Lung (tissue), 12 donors: ENCODE measurements around the gene DTNB. TPM values are rescaled to one million over a fixed set of nuclear protein-coding genes. Genes with fewer than 3 reads are reported as not detected.

Source experiments
- ATAC-seq: fragments of 200-7000 bp; cut with Tn5 transposase; one replicate; pipeline ENCODE4 v1.9.1; 2020; ENCODE audit warnings: moderate number of reproducible peaks; ENCODE audit not compliant: insufficient read depth, low FRiP score
- DNase-seq, 3 donors: peaks; one replicate each; pipeline ENCODE4 v3.0.0-alpha.2; 2013 to 2017
- H3K27ac ChIP-seq, 2 donors: one replicate each; pipeline ENCODE4 v1.5.1; 2013; ENCODE audit warnings: mild to moderate bottlenecking in 2 of 2, moderate library complexity in 2 of 2, control low read depth in 1 of 2, inconsistent platforms in 1 of 2, low read depth in 1 of 2, low read length in 1 of 2
- H3K27me3 ChIP-seq, 3 donors: one replicate each; pipeline ENCODE4 v1.5.1; 2013; ENCODE audit warnings: low read length in 2 of 3; ENCODE audit not compliant: control insufficient read depth in 3 of 3, insufficient read depth in 3 of 3
- H3K36me3 ChIP-seq, 4 donors: one replicate each; pipeline ENCODE4 v1.5.1; 2013; ENCODE audit warnings: low read length in 4 of 4, mild to moderate bottlenecking in 1 of 4, moderate library complexity in 1 of 4; ENCODE audit not compliant: control insufficient read depth in 4 of 4, insufficient read depth in 4 of 4
- H3K4me1 ChIP-seq, 5 donors: one replicate each; pipeline ENCODE4 v1.5.1; 2013; ENCODE audit warnings: low read length in 5 of 5, mild to moderate bottlenecking in 2 of 5, moderate library complexity in 1 of 5; ENCODE audit not compliant: control insufficient read depth in 5 of 5, insufficient read depth in 5 of 5
- H3K4me3 ChIP-seq: one replicate; pipeline ENCODE4 v1.5.1; 2013; ENCODE audit warnings: mild to moderate bottlenecking, control low read depth, moderate library complexity
- H3K9ac ChIP-seq, 2 donors: one replicate each; pipeline ENCODE4 v1.5.1; 2013; ENCODE audit warnings: low read length in 2 of 2, control low read depth in 1 of 2; ENCODE audit not compliant: insufficient read depth in 1 of 2
- H3K9me3 ChIP-seq, 4 donors: one replicate each; pipeline ENCODE4 v1.5.1; 2013; ENCODE audit warnings: low read length in 3 of 4, mild to moderate bottlenecking in 1 of 4, moderate library complexity in 1 of 4; ENCODE audit not compliant: control insufficient read depth in 4 of 4, insufficient read depth in 3 of 4
- CTCF ChIP-seq: IDR thresholded peaks from 2 replicates; pipeline ENCODE4 v1.5.1; 2012; ENCODE audit warnings: mild to moderate bottlenecking; ENCODE audit errors: control extremely low read depth, extremely low read depth
- WGBS, 2 donors: extraction: QIAGEN DNeasy Blood & Tissue Kit; methylation state at CpG; one replicate each; pipeline ENCODE4 v1.1.7; 2013; 5-methylcytosine and 5-hydroxymethylcytosine counted together
- polyA plus RNA-seq, 2 donors: library from polyadenylated mRNA; stranded (reverse); fragments of 200-250 nt; gene quantifications; one replicate each; pipeline ENCODE4 v1.2.1, GENCODE V29; 2013
- total RNA-seq, 2 donors: library from RNA; depleted of rRNA in 1 of 2; stranded (reverse); fragments of >200 nt in 1 of 2; gene quantifications; one replicate each; pipeline ENCODE4 v1.2.1, GENCODE V29; 2014 to 2021
- donor health status: control.
- donor health status: control.
- donor health status: Bipolar disorder and iron deficiency.
- donor health status: healthy.
- donor health status: DM: yes; HTN: yes; CAD: no.

The DTNB gene
- total and polyA plus RNA-seq, 4 donors, result 10.1 to 35.2 (median 20.4) TPM

GRCh38 chr2:25336383-25336841 is 337.0 kb downstream of the DTNB start:
- Histone ChIP-seq H3K4me3 (no peak overlapping the region), H3K36me3 (peaks cover 0 to 3% (median 0%) of the 10 kb centered on the region in 4 donors), H3K4me1 (peaks cover 2 to 20% (median 15%) of the 10 kb centered on the region in 5 donors), H3K27me3 (no peaks in the 10 kb centered on the region), H3K9me3 (no peaks in the 10 kb centered on the region), H3K27ac (no peak overlapping the region), H3K9ac (no peak overlapping the region)
- ATAC-seq (no peak), DNase-seq (no peak)
- 87 to 95% methylated on average over 10 of the region's 10 CpGs for WGBS, 2 donors
- TF ChIP-seq CTCF, result no peak

- Histone ChIP-seq H3K4me3 (no peak overlapping the region), H3K4me1 (peaks cover 2 to 20% (median 15%) of the 10 kb centered on the region in 5 donors), H3K9me3 (no peaks in the 10 kb centered on the region), H3K27me3 (no peaks in the 10 kb centered on the region), H3K36me3 (peaks cover 0 to 3% (median 0%) of the 10 kb centered on the region in 4 donors), H3K27ac (no peak overlapping the region), H3K9ac (no peak overlapping the region)
- no peak for TF ChIP-seq CTCF
- ATAC-seq (no peak), DNase-seq (no peak)
- WGBS, 2 donors, result 79 to 83% methylated on average over 6 of the region's 6 CpGs
Measured at GRCh38 chr2:25335971-25336370, 337.4 kb downstream of the DTNB start.

- ATAC-seq, result no peak
- no peak for DNase-seq
Measured at GRCh38 chr2:25335204-25335603, 338.2 kb downstream of the DTNB start.

More at GRCh38 chr2:25335204-25335603, 338.2 kb downstream of the DTNB start:
- Histone ChIP-seq H3K27me3 (no peaks in the 10 kb centered on the region), H3K4me3 (no peak overlapping the region), H3K9ac (no peak overlapping the region), H3K36me3 (peaks cover 0 to 3% (median 0%) of the 10 kb centered on the region in 4 donors), H3K9me3 (no peaks in the 10 kb centered on the region), H3K4me1 (peaks cover 2 to 25% (median 14%) of the 10 kb centered on the region in 5 donors), H3K27ac (no peak overlapping the region)
- 85 to 91% methylated on average over 8 of the region's 8 CpGs for WGBS, 2 donors
- no peak for TF ChIP-seq CTCF
